Esophagus squamous epithelium (tissue), 4 donors: ENCODE data around the gene OBSCN.

Experiments used
- CTCF ChIP-seq, 6 experiments: fragments of 450-650 bp in 4 of 6; fragments of 200-600 bp in 2 of 6; sonication (generic) in 2 of 6; IDR thresholded peaks; one replicate each; pipeline ENCODE4 v1.5.1; 2016 to 2019; ENCODE audit warnings: antibody characterized with exemption in 6 of 6, mild to moderate bottlenecking in 4 of 6, moderate library complexity in 4 of 6
- POLR2A ChIP-seq, 4 donors: fragments of 450-650 bp; IDR thresholded peaks; one replicate each; pipeline ENCODE4 v1.6.1; 2017; ENCODE audit warnings: antibody characterized with exemption in 4 of 4, mild to moderate bottlenecking in 4 of 4, moderate library complexity in 3 of 4

- TF ChIP-seq CTCF (IDR thresholded peaks at IDR 0.05): no peak
- no peak for TF ChIP-seq POLR2A (IDR thresholded peaks at IDR 0.05)
Observed at GRCh38 chr1:228397966-228398365, 190.1 kb downstream of the OBSCN start.
